ENCODE data around the gene KRT81.
"Not testable (repeated sequence)": the region's sequence is repeated elsewhere in the genome, so short reads cannot be mapped to it uniquely, and the experiment has no call there.

Gene KRT81

DNA sequence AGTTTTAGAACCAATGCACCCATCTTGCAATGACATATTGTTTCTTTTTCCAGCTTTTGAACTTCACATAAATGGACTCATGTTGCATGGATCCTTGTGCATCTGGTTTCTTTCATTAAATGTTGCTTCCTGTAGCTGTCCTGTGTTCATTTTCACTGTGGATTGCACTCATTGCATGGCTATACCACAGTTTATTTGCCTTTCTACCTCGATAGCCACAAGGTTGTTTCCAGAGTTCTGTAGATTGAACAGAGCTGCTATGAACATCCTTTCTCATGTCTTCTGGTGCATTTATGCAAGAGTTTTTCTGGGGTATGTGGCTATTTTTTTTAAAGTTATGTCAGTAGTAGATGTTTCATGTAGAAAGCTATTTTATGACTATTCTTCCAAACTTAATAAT is 3.5 kb upstream of the KRT81 start:
- no peak for DNase-seq

DNA sequence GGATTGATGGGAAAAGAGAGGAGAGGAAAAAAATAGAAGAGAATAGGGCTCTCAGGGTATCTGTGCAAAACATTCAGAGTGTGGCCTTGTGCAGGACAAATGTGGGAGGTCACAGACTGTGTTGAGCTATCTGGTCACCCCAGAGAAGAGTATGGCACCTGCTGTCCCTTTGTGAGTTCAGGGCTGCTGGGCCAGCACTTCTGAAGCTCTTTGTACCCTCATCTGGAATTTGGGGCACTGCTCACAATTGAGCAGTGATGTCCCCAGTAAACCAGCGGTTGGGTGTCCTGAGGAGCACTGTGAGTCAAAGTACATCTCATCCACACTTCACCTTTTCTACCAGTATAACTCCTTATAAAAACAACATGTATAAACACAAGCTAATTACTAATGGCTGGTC is 2.6 kb upstream of the KRT81 start:
- no peak for DNase-seq

DNA sequence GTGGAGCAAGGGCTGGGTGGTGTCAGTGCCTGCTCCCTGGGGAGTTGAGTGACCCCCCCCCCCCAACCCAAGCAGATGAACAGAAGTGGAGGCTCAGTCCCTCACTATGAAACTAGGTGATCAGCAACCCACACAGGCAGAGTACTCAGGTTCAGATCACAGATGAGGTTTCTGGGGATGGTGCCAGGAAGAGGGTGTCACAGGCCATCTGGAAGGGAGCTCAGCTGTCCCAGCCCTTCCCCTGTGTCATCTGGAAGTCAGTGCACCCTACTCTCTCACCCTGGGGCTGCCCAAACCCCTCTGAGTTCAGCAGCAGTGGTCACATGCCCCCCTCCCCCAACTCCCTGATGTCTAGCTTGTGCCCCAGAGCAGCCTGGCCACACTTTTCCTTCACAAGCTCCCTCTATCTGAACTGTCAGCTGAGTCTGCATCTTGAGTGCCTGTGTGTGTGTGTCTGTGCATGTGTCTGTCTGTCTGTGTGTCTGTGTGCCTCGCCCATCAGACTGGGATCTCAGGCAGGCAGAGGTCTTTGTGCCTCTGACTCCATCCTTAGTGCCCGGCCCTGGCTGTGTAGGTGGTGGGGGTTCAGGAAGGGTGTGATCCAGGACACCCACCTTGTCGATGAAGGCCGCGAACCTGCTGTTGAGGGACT is 725 bp downstream of the KRT81 start:
- DNase-seq = not testable (repeated sequence)

DNA sequence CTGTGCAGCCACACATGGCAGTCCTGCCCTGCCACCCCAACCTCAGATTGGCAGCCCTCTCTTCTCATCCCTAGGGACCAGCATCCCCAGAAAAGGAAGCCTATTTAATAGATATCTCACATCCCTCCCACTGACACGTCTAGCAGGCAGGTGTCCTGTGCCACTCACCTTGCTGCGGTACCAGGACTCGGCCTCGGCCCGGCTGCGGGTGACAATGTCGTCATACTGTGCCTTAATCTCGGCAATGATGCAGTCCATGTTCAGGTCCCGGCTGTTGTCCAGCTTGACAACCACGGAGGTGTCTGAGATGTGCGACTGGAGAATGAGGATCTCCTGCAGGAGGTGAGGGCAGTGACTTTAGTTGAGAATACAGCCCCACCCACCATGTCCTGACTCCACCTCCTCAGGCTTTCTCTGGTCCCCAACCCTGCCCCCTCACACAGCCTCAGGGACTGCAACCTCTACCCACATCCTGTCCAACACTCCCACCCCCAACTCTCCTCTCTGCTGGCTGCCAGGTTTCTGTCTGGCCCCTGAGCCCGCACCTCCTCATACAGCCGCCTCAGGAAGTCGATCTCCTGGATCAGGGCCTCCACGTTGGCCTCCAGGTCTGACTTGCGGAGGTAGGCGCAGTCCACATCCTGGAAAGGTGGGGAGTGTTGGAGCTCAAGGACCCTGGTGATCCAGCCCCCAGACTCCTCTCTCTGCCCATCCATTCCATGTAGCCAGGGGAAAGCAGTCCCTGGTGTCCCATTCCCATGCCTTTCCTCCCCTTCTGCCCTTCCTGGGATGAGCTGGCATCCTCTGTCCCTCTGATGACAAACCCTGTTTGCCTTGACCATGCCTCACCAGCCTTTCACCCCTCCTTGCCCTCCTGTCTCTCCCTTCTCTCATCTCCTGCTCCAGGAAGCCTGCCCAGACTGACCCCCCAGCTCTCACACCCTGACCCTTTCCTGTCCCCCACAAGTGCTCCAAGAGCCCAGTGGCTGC is 3.2 kb downstream of the KRT81 start:
- not testable (repeated sequence) for DNase-seq

- not testable (repeated sequence) for DNase-seq
These were observed 4.2 kb downstream of the KRT81 start for GRCh38 chr12:52286857-52287785.

- no peak for DNase-seq
These were observed 5.3 kb downstream of the KRT81 start for GRCh38 chr12:52285851-52286530.

GRCh38 chr12:52285172-52285745 is 6.1 kb downstream of the KRT81 start:
- no peak for DNase-seq

DNA sequence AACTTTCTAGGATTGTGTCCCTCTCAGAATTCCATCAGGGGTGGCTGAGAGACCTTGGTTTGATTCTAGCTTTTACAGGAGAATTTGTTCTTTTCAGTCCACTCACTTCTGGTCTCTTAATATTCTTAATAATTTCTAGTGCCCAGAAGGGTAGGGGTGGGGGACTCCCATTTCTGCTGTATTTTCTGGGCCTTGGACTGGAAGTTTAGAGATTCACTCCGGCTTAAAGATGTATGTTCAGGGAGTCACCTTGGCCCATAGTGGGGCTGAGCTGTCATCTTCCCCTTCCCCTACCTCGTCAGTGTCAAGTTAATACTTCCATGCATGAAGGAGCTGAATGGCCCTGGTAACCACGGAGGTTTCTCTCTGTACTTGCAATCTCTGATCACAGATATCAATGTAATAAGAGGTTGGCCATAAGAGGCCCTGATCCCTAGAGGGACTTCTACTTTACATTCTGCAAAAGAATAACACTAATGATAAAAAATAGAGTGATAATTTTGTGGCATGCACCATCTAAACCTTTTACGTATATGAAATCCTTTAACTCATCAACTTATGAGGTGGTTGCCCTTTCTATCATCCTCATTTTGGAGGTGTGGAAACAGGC is 6.7 kb downstream of the KRT81 start:
- DNase-seq = no peak

GRCh38 chr12:52280796-52281560 is 10.4 kb downstream of the KRT81 start:
- no peak for DNase-seq

DNA sequence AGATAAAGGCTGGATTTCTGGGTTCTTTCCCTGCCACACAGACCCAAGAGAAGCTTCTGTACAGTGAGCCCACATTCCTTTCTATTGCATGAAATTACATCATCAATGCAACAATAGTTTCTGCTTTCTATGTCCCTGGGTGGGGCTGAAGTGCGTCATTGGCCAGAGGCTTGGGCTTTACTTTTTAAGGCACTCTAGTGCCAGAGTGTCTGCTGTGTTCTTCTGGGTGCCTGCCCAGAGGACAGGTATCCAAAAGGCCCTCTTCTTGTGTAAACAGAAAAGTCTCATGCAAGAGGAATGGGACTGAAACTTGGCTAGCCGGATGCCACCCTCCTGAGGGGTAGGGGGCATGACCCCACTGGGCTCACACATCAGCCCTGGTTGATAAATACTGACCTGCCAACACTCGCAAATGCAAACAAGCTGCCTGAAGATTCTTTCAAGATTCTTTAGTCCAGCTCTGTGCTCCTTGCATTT is 11.0 kb downstream of the KRT81 start:
- DNase-seq = no peak

DNA sequence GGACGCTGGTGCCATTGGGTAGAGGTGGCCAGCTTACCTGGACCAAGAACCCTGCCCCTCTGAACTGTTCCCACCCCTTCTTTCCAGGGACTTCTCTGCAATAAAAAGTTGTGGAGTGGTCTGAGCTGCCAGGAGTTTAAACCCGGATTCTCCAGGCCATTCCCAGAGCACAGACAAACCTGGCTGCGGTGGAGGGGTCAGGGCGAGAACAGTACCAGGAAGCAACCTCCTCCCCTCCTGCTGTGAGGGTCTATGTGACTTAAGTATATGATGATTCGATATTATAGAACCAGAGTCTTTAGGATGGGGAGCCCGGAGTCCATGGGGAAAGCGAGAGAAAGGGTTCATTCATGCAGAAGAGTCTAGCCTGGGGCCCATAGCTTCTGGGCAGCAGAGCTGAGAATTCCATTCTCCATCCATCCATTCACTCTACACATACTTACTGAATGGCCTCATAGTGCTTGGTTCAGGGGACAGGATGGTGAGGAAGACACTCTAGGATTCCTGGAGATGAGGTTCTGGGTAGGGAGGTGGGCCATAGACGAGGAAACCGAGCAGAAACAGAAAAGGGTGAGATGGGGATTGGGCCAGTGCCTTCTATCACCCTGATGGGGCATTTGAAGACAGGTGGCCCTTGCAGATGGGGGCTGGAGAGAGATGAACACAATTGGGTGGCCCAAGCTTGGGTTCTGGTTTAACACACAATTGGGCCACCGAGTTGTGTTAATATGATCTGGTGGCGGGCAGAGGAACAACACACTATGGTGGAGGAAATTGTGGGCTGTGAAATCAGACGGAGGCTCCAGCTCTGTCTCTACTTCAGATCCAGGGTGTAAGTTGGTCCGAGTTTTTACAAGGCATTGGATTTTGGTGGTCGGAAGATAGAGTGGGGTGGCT is 11.7 kb downstream of the KRT81 start:
- no peak for DNase-seq

DNA sequence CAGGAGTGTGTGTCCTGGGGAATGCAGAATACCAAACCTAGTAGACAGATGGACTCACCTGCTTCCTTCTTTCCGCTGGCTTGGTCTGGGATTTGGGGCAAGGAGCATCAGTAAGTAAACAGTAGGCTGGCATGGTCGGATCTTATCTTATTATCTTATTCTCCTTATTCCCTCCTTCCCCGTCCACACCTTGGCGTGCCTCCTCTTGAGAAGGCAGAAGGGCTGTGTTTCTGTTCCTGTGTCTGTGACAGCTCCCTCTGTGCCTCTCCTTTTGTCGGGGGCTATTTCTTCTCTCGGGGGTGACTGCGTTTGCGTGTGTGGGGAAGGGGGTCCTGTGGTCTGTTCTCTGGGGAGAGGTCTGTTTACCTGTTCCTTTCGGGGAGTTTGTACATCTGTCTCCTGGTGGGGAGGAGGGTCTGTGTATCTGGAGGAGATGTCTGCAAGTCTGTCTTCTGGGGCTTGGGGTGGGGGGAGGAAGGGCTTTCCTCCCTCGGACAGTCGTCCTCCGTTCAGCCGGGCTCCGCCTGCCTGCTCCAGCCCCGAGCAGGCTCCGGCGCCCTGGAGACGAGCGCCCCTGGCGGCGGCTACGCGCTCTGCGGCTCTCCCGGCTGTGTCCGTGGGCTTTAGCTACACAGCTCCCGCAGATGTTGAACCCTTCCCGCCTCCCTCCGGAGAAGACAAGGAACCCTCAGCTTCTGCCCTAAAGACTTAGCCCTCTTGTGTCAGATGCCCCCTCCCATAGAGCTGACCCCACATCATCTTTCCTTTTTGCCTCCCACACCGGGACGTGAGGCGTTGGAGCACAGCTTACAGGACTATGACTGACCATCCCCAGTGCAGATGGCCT is 12.5 kb downstream of the KRT81 start:
- DNase-seq = peak; percentile 78

DNA sequence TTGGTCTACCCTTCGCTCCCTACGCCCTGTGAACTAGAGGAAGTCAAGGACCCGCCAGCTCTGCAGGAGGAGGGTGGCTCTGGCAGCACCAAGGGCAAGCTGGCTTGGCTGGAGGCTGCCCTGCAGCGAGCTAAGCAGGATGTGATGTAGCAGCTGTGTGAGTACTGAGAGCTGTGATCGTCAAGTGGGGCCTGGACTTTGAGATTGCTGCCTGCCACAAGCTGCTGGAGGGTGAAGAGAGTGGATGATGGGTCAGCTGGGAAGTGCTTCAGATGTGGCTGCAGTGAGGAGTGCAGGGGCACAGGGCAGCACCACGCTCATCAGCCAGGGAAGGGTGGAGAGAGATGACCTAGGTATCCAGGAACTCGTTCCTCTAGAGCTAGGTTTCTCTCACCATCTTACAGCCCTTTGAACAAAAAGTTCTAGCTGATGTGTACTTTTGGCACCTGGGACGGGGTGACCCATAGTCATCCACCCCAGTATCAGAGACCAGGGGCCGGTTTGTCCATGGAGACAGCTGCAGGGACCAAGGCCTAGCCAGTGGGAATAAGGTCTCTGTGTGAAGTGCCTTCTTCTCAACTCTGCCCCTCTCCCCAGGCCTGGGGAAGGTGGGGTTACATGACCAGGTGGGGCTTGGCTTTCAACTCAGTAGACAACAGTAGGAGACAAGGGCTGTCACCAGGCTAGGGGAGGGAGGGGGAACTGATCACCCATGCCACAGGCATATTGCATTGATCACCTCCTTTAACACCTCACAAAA is 13.7 kb downstream of the KRT81 start:
- no peak for DNase-seq

DNA sequence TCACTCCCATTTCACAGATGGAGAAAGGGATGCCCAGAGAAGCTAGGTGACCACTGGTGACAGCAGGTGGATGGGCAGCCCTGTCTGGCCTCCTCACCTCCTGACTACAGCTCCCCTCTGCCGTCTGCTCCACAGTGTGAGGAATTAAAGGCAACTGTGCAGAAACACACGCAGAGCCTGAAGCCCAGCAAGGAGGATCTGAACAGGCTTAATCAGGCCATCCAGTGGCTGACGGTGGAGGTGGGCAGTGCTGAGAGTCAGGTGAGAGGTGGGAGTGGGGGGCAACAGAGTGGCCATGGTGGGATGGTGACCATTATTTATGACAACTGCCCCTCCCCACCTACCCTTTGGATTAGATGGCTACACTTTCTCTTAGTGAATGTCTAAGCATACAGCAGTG is 15.6 kb downstream of the KRT81 start:
- no peak for DNase-seq

GRCh38 chr12:52274521-52275120 is 16.7 kb downstream of the KRT81 start, which contains the start of gene KRT86:
Gene KRT86 (plus strand): TSS chr12:52274645. CDS start chr12:52301917, 27,272 bp downstream.
- no peak for DNase-seq

- no peak for DNase-seq
These were observed 20.2 kb downstream of the KRT81 start for GRCh38 chr12:52271158-52271557.

- DNase-seq = no peak
These were observed 20.7 kb downstream of the KRT81 start for GRCh38 chr12:52270541-52271070.
